A673 (cell line): Measurements from ENCODE around the gene TSHZ1. TPM values are rescaled to one million over a fixed set of nuclear protein-coding genes. Genes with fewer than 3 reads are reported as not detected.

Experiments used
- BruUV-seq: library from RNA; stranded (reverse); fragments of 400-500 nt; replicated peaks from 2 replicates; lab custom pipeline; 2021; lab: Mats Ljungman, UMichigan
- CTCF ChIA-PET: fragments of 300-600 bp; sonication (Branson Sonifier 250); formaldehyde crosslinking; loops from one replicate; lab custom pipeline; 2022; ENCODE audit warnings: antibody characterized with exemption; lab: Charles Lee
- POLR2A ChIA-PET: fragments of 300-600 bp; sonication (Branson Sonifier 250); formaldehyde crosslinking; loops from one replicate; lab custom pipeline; 2022; ENCODE audit warnings: antibody characterized with exemption; ENCODE audit not compliant: low non-redundant PET; lab: Charles Lee
- DNase-seq: peaks from one replicate; pipeline ENCODE4 v3.0.0-alpha.2; 2015; ENCODE audit warnings: low spot score
- H3K27ac ChIP-seq: fragments of 200-600 bp; sonication (generic); 2 replicates; pipeline ENCODE4 v1.5.1; 2016; ENCODE audit warnings: mixed run types, low read depth, mild to moderate bottlenecking, mixed read lengths, antibody characterized with exemption, low read length; ENCODE audit not compliant: poor library complexity, severe bottlenecking
- H3K27me3 ChIP-seq: fragments of 200-600 bp; sonication (generic); replicated peaks from 2 replicates; pipeline ENCODE4 v1.6.1; 2017; ENCODE audit warnings: mixed run types, low read depth, mild to moderate bottlenecking, mixed read lengths, antibody characterized with exemption, low read length; ENCODE audit not compliant: insufficient read depth, poor library complexity
- H3K36me3 ChIP-seq: fragments of 200-600 bp; sonication (generic); 2 replicates; pipeline ENCODE4 v1.6.1; 2016; ENCODE audit warnings: mixed run types, mild to moderate bottlenecking, mixed read lengths, antibody characterized with exemption, low read length; ENCODE audit not compliant: insufficient read depth, poor library complexity, severe bottlenecking
- H3K4me1 ChIP-seq: fragments of 200-600 bp; sonication (generic); 2 replicates; pipeline ENCODE4 v1.6.1; 2017; ENCODE audit warnings: mixed run types, mild to moderate bottlenecking, mixed read lengths, antibody characterized with exemption, low read length; ENCODE audit not compliant: insufficient read depth, poor library complexity, severe bottlenecking
- H3K4me3 ChIP-seq: fragments of 200-600 bp; sonication (generic); 2 replicates; pipeline ENCODE4 v1.5.1; 2016; ENCODE audit warnings: low read depth, mixed run types, mild to moderate bottlenecking, mixed read lengths, low read length; ENCODE audit not compliant: poor library complexity, severe bottlenecking
- H3K9me3 ChIP-seq: fragments of 200-600 bp; sonication (generic); 2 replicates; pipeline ENCODE4 v1.6.1; 2016; ENCODE audit warnings: mixed run types, low read depth, mild to moderate bottlenecking, mixed read lengths, antibody characterized with exemption, low read length; ENCODE audit not compliant: poor library complexity, severe bottlenecking
- CTCF ChIP-seq: fragments of 300-800, 200-600 bp; sonication (generic); conservative IDR thresholded peaks from 2 replicates; pipeline ENCODE4 v1.5.1; 2017; ENCODE audit warnings: low read depth, mild to moderate bottlenecking, antibody characterized with exemption, low read length, moderate library complexity, mixed read lengths
- EZH2 ChIP-seq: fragments of 200-600 bp; sonication (generic); IDR thresholded peaks from 2 replicates; pipeline ENCODE4 v1.6.1; 2017; ENCODE audit warnings: borderline replicate concordance, low read depth, mild to moderate bottlenecking, mixed read lengths, antibody characterized with exemption, low read length; ENCODE audit not compliant: poor library complexity, severe bottlenecking
- intact Hi-C: fragments of 100-400 bp; cut with micrococcal nuclease; formaldehyde crosslinking; loops from one replicate; pipeline ENCODE4 v1.10.0; 2022; ENCODE audit not compliant: unreplicated experiment
- total RNA-seq: library from RNA; stranded (reverse); gene quantifications from 2 replicates; pipeline ENCODE4 v1.2.3, GENCODE V29; 2021

TSHZ1 gene
- total RNA-seq, 1 experiment from 2014 or later: 1.8 TPM

GRCh38 chr18:75293591-75293990, 83.0 kb downstream of the TSHZ1 start:
- no peaks in the 10 kb centered on the region for H3K4me1 ChIP-seq
- ChIA-PET POLR2A (no interaction called here), CTCF (no interaction called here)
- no peak for DNase-seq
- no peaks in the 10 kb centered on the region for H3K36me3 ChIP-seq
- no peak overlapping the region for H3K4me3 ChIP-seq
- no TSS peak for BruUV-seq
- H3K27ac ChIP-seq: no peak overlapping the region
- intact Hi-C loops: no loop called here
- no peaks in the 10 kb centered on the region for H3K27me3 ChIP-seq
- H3K9me3 ChIP-seq: no peaks in the 10 kb centered on the region
- no peak for TF ChIP-seq EZH2
- TF ChIP-seq CTCF: no peak

GRCh38 chr18:75297731-75298130, 87.1 kb downstream of the TSHZ1 start:
- H3K9me3 ChIP-seq: no peaks in the 10 kb centered on the region
- intact Hi-C loops: no loop called here
- BruUV-seq: no TSS peak
- H3K4me3 ChIP-seq: no peak overlapping the region
- H3K27ac ChIP-seq: no peak overlapping the region
- DNase-seq: no peak
- ChIA-PET POLR2A (no interaction called here), CTCF (no interaction called here)
- H3K27me3 ChIP-seq: no peaks in the 10 kb centered on the region
- H3K36me3 ChIP-seq: no peaks in the 10 kb centered on the region
- H3K4me1 ChIP-seq: no peaks in the 10 kb centered on the region
- TF ChIP-seq CTCF (no peak), EZH2 (no peak)

GRCh38 chr18:75304678-75305557, 94.3 kb downstream of the TSHZ1 start:
- Histone ChIP-seq H3K27me3 (no peaks in the 10 kb centered on the region), H3K9me3 (no peaks in the 10 kb centered on the region), H3K36me3 (no peaks in the 10 kb centered on the region), H3K27ac (no peak overlapping the region), H3K4me3 (no peak overlapping the region), H3K4me1 (no peaks in the 10 kb centered on the region)
- CTCF ChIA-PET: no interaction called here
- POLR2A ChIA-PET: no interaction called here
- intact Hi-C loops: no loop called here
- TF ChIP-seq CTCF (no peak), EZH2 (no peak)
- no TSS peak for BruUV-seq
- no peak for DNase-seq
